Astrocyte (in vitro differentiated cells and primary cell): ENCODE results near the gene LY6G5B. TPM values are rescaled to one million over a fixed set of nuclear protein-coding genes. Genes with fewer than 3 reads are reported as not detected.

ENCODE experiments used
- DNase-seq: peaks from one replicate; pipeline ENCODE4 v3.0.0-alpha.2; 2010; ENCODE audit warnings: low read depth
- FAIRE-seq: peaks from 2 replicates; lab custom pipeline; 2011; peaks lifted over from hg19 to GRCh38; lab: Jason Lieb, UNC
- H2AFZ ChIP-seq: 2 replicates; pipeline ENCODE4 v1.6.0; 2012; ENCODE audit warnings: low read depth, low read length, inconsistent platforms
- H3K27ac ChIP-seq: 2 replicates; pipeline ENCODE4 v1.5.1; 2011; ENCODE audit warnings: low read depth, low read length, inconsistent platforms
- H3K27me3 ChIP-seq: 2 replicates; pipeline ENCODE4 v1.6.0; 2011; ENCODE audit warnings: low read length, inconsistent platforms; ENCODE audit not compliant: insufficient read depth
- H3K36me3 ChIP-seq: 2 replicates; pipeline ENCODE4 v1.5.1; 2011; ENCODE audit warnings: low read length, inconsistent platforms; ENCODE audit not compliant: insufficient read depth
- H3K4me1 ChIP-seq: 2 replicates; pipeline ENCODE4 v1.5.1; 2011; ENCODE audit warnings: low read length, inconsistent platforms; ENCODE audit not compliant: insufficient read depth
- H3K4me2 ChIP-seq: 2 replicates; pipeline ENCODE4 v1.6.0; 2012; ENCODE audit warnings: low read length, inconsistent platforms
- H3K4me3 ChIP-seq: 2 replicates; pipeline ENCODE4 v1.5.1; 2011; ENCODE audit warnings: low read depth, mild to moderate bottlenecking, low read length, inconsistent platforms; ENCODE audit not compliant: insufficient read depth
- H3K79me2 ChIP-seq: 2 replicates; pipeline ENCODE4 v1.6.0; 2012; ENCODE audit warnings: mild to moderate bottlenecking, low read length, inconsistent platforms; ENCODE audit not compliant: insufficient read depth
- H3K9ac ChIP-seq: 2 replicates; pipeline ENCODE4 v1.6.0; 2012; ENCODE audit warnings: mild to moderate bottlenecking, low read length, inconsistent platforms
- H3K9me3 ChIP-seq: 2 replicates; pipeline ENCODE4 v1.5.1; 2012; ENCODE audit warnings: low read depth, mild to moderate bottlenecking, low read length, inconsistent platforms; ENCODE audit not compliant: insufficient read depth
- H4K20me1 ChIP-seq: 2 replicates; pipeline ENCODE4 v1.6.0; 2012; ENCODE audit warnings: low read length, inconsistent platforms; ENCODE audit not compliant: insufficient read depth
- H3K27ac Mint-ChIP-seq: one replicate; pipeline ENCODE4 v1.8.0; 2021; ENCODE audit warnings: mild to moderate bottlenecking, mixed read lengths; ENCODE audit not compliant: unreplicated experiment
- H3K27me3 Mint-ChIP-seq: one replicate; pipeline ENCODE4 v1.8.0; 2021; ENCODE audit warnings: low read depth, mixed read lengths; ENCODE audit not compliant: unreplicated experiment
- H3K36me3 Mint-ChIP-seq: one replicate; pipeline ENCODE4 v1.8.0; 2021; ENCODE audit warnings: low read depth, mixed read lengths; ENCODE audit not compliant: unreplicated experiment
- H3K4me1 Mint-ChIP-seq: one replicate; pipeline ENCODE4 v1.8.0; 2021; ENCODE audit warnings: low read depth, mixed read lengths; ENCODE audit not compliant: unreplicated experiment
- H3K4me3 Mint-ChIP-seq: one replicate; pipeline ENCODE4 v1.8.0; 2021; ENCODE audit warnings: mild to moderate bottlenecking, moderate library complexity, mixed read lengths; ENCODE audit not compliant: unreplicated experiment
- H3K9me3 Mint-ChIP-seq: one replicate; pipeline ENCODE4 v1.8.0; 2021; ENCODE audit warnings: mild to moderate bottlenecking, mixed read lengths; ENCODE audit not compliant: unreplicated experiment
- EZH2 ChIP-seq: IDR thresholded peaks from 2 replicates; pipeline ENCODE4 v1.6.1; 2012; ENCODE audit warnings: mild to moderate bottlenecking, low read length, inconsistent platforms; ENCODE audit not compliant: insufficient read depth
- total RNA-seq: library from RNA; stranded (reverse); gene quantifications from 2 replicates; pipeline ENCODE4 v1.2.1, GENCODE V29; 2021
- TF ChIP-seq, protein P1 (sequence below): IDR thresholded peaks from 2 replicates; pipeline ENCODE4 v1.5.1; 2011; ENCODE audit warnings: low read depth, mild to moderate bottlenecking, inconsistent platforms, low read length, moderate library complexity; ENCODE audit not compliant: insufficient read depth

LY6G5B gene
- total RNA-seq, 1 donor from 2014 or later = 20.3 TPM

- TF ChIP-seq, protein P1, sequence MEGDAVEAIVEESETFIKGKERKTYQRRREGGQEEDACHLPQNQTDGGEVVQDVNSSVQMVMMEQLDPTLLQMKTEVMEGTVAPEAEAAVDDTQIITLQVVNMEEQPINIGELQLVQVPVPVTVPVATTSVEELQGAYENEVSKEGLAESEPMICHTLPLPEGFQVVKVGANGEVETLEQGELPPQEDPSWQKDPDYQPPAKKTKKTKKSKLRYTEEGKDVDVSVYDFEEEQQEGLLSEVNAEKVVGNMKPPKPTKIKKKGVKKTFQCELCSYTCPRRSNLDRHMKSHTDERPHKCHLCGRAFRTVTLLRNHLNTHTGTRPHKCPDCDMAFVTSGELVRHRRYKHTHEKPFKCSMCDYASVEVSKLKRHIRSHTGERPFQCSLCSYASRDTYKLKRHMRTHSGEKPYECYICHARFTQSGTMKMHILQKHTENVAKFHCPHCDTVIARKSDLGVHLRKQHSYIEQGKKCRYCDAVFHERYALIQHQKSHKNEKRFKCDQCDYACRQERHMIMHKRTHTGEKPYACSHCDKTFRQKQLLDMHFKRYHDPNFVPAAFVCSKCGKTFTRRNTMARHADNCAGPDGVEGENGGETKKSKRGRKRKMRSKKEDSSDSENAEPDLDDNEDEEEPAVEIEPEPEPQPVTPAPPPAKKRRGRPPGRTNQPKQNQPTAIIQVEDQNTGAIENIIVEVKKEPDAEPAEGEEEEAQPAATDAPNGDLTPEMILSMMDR = no peak
- TF ChIP-seq EZH2 = no peak
Observed at GRCh38 chr6:31687321-31687720, 17.5 kb downstream of the LY6G5B start.

DNA sequence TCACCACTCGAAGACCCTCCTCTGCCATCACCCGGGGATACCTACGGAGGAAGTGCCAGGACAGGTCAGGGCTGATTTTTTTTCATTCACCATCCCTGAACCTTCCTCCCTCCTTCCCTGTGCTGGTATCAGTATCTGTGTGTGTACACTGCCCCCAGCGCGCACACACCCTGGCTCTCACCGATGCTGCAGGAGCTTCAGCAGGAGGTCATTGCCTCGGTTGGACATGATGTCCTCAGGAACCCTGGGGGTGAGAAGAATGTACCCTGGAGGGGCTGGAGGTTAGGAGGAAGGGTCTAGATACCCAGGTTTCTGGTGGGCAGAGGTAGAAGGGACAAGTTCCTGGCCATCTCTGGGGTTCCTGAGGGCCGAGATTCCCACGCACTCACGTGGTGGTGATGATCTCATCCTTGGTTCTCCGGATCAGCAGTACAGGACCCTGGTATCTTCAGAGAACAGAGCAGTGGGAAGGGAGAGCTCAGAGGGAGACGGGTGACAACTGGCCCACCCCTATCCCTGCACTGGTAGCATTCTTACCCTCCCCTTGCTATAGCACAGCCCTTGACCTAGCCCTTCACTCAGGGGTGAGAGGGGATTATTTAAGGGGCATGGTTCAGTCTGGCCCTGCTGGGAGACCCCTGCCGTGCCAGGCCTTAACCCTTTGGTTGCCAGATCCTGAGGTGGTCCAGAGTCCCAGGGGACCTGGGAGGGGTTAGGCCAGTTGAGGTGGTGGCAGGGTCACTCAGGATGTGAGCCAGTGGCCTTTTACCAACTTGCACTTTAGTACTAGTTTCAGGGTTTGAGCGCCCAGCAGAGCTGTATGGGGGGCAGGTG is 18.3 kb downstream of the LY6G5B start:
- no peaks in the 10 kb centered on the region for H3K9me3 Mint-ChIP-seq
- Histone ChIP-seq H3K36me3 (peaks cover 28% of the 10 kb centered on the region), H3K9ac (no peak overlapping the region), H2AFZ (no peak overlapping the region), H3K27me3 (no peaks in the 10 kb centered on the region), H3K4me2 (no peak overlapping the region), H4K20me1 (peaks cover 3% of the 10 kb centered on the region), H3K79me2 (no peaks in the 10 kb centered on the region), H3K9me3 (no peaks in the 10 kb centered on the region), H3K27ac (no peak overlapping the region), H3K4me1 (peaks cover 5% of the 10 kb centered on the region), H3K4me3 (no peak overlapping the region)
- peaks cover 5% of the 10 kb centered on the region for H3K27me3 Mint-ChIP-seq
- peaks cover 32% of the 10 kb centered on the region for H3K36me3 Mint-ChIP-seq
- H3K27ac Mint-ChIP-seq = no peak overlapping the region
- peaks cover 11% of the 10 kb centered on the region for H3K4me1 Mint-ChIP-seq
- TF ChIP-seq, protein P1 = no peak
- TF ChIP-seq EZH2 = no peak
- no peak overlapping the region for H3K4me3 Mint-ChIP-seq
- DNase-seq (no peak), FAIRE-seq (no peak)

More at GRCh38 chr6:31687321-31687720, 17.5 kb downstream of the LY6G5B start:
- Mint-ChIP-seq H3K27ac (no peak overlapping the region), H3K9me3 (no peaks in the 10 kb centered on the region), H3K36me3 (peaks cover 32% of the 10 kb centered on the region), H3K4me3 (no peak overlapping the region), H3K4me1 (peaks cover 11% of the 10 kb centered on the region), H3K27me3 (peaks cover 6% of the 10 kb centered on the region)
- FAIRE-seq = no peak
- peaks cover 3% of the 10 kb centered on the region for H4K20me1 ChIP-seq
- no peak overlapping the region for H3K27ac ChIP-seq
- H3K27me3 ChIP-seq = no peaks in the 10 kb centered on the region
- no peak overlapping the region for H3K9ac ChIP-seq
- H3K79me2 ChIP-seq = no peaks in the 10 kb centered on the region
- no peak overlapping the region for H2AFZ ChIP-seq
- no peak overlapping the region for H3K4me3 ChIP-seq
- H3K4me2 ChIP-seq = no peak overlapping the region
- H3K36me3 ChIP-seq = peaks cover 26% of the 10 kb centered on the region
- H3K9me3 ChIP-seq = no peaks in the 10 kb centered on the region
- no peak for DNase-seq
- peaks cover 5% of the 10 kb centered on the region for H3K4me1 ChIP-seq
